CMK (cell line): Measurements from ENCODE around the gene SHANK1.
"Not testable (repeated sequence)": the region's sequence is repeated elsewhere in the genome, so short reads cannot be mapped to it uniquely, and the experiment has no call there.

Source experiments
- DNase-seq: peaks from one replicate; pipeline ENCODE4 v3.0.0-alpha.2; 2010; ENCODE audit warnings: low read depth

Gene SHANK1

GRCh38 chr19:50633973-50634372 lies 85.6 kb downstream of the SHANK1 start:
- DNase-seq: no peak

GRCh38 chr19:50633359-50633758 lies 86.2 kb downstream of the SHANK1 start:
- DNase-seq: no peak

GRCh38 chr19:50632151-50632835 lies 87.3 kb downstream of the SHANK1 start:
- DNase-seq: no peak

GRCh38 chr19:50629801-50630200 lies 89.8 kb downstream of the SHANK1 start:
- no peak for DNase-seq

GRCh38 chr19:50629194-50629593 lies 90.4 kb downstream of the SHANK1 start:
- no peak for DNase-seq

- DNase-seq: no peak
Measured at GRCh38 chr19:50628551-50628950, 91.1 kb downstream of the SHANK1 start.

- no peak for DNase-seq
Measured at GRCh38 chr19:50628146-50628545, 91.5 kb downstream of the SHANK1 start.

GRCh38 chr19:50626795-50627194 lies 92.8 kb downstream of the SHANK1 start:
- no peak for DNase-seq

GRCh38 chr19:50626011-50626410 lies 93.6 kb downstream of the SHANK1 start:
- no peak for DNase-seq

GRCh38 chr19:50624949-50625600 lies 94.5 kb downstream of the SHANK1 start:
- no peak for DNase-seq

GRCh38 chr19:50620394-50620906 lies 99.2 kb downstream of the SHANK1 start:
- not testable (repeated sequence) for DNase-seq

GRCh38 chr19:50619184-50619583 lies 100.4 kb downstream of the SHANK1 start:
- DNase-seq: not testable (repeated sequence)

GRCh38 chr19:50618379-50618778 lies 101.2 kb downstream of the SHANK1 start:
- not testable (repeated sequence) for DNase-seq

GRCh38 chr19:50612504-50613404 lies 106.8 kb downstream of the SHANK1 start:
- DNase-seq: not testable (repeated sequence)
